GM12801 (cell line): Measurements from ENCODE around the gene IKZF2.

Experiments used
- TF ChIP-seq, protein P1 (sequence below): IDR thresholded peaks from one replicate; pipeline ENCODE4 v1.5.1; 2011; ENCODE audit warnings: control low read depth; ENCODE audit not compliant: insufficient read length; ENCODE audit errors: extremely low read depth

The IKZF2 gene

DNA sequence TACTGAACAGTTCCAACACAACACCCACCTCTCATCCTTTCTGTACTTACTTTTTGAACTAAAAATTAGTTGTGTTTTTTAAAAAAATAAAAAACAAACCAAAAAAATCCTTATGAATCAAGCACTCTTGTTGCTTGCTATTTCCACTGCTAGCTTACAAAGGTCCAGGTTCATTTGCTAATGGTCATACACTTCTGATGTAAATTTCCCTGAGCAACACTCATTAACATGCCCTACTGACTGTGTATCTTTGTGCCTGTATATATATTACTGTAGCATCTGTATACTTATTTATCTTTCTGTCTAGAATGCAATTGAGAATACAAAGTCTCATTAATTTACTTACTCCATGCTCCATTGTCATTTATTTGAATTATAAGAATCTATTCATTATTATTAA is 30.3 kb upstream of the IKZF2 start:
- TF ChIP-seq, protein P1, sequence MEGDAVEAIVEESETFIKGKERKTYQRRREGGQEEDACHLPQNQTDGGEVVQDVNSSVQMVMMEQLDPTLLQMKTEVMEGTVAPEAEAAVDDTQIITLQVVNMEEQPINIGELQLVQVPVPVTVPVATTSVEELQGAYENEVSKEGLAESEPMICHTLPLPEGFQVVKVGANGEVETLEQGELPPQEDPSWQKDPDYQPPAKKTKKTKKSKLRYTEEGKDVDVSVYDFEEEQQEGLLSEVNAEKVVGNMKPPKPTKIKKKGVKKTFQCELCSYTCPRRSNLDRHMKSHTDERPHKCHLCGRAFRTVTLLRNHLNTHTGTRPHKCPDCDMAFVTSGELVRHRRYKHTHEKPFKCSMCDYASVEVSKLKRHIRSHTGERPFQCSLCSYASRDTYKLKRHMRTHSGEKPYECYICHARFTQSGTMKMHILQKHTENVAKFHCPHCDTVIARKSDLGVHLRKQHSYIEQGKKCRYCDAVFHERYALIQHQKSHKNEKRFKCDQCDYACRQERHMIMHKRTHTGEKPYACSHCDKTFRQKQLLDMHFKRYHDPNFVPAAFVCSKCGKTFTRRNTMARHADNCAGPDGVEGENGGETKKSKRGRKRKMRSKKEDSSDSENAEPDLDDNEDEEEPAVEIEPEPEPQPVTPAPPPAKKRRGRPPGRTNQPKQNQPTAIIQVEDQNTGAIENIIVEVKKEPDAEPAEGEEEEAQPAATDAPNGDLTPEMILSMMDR: no peak

DNA sequence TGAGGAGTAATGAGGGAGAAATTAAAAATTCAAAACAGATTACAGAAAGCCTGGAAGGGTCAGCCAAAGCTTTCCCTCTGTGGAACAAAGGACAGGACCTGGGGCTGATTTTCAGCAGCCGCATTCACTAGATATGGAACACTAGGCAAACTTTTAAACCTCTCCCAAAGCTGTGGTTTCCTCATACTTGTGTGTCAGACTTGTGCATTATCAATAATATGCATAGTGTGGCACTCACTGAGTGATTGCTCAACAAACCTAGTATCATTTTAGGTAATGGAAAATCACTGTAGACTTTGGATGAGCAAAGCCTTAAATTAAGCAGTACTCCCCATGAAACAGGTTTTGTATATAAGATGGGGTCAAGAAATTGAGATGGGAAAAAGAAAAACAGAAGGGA is 26.3 kb upstream of the IKZF2 start:
- TF ChIP-seq, protein P1: no peak

GRCh38 chr2:213175673-213176247 is 24.3 kb upstream of the IKZF2 start:
- TF ChIP-seq, protein P1: no peak

GRCh38 chr2:213172641-213173040 is 21.2 kb upstream of the IKZF2 start:
- TF ChIP-seq, protein P1: no peak

GRCh38 chr2:213171147-213171546 is 19.7 kb upstream of the IKZF2 start:
- TF ChIP-seq, protein P1: no peak

GRCh38 chr2:213167271-213167930 is 16.0 kb upstream of the IKZF2 start:
- TF ChIP-seq, protein P1: no peak

GRCh38 chr2:213166109-213166508 is 14.7 kb upstream of the IKZF2 start:
- TF ChIP-seq, protein P1: no peak
